Measurements from ENCODE around the gene ATXN7L1.

ATXN7L1 gene

GRCh38 chr7:105639667-105640493, 236.5 kb downstream of the ATXN7L1 start:
- H3K4me1 ChIP-seq (ENCODE audit: low read length) = no peaks in the 10 kb centered on the region

GRCh38 chr7:105638902-105639495, 237.4 kb downstream of the ATXN7L1 start:
- Histone ChIP-seq H3K27ac (ENCODE audit: low read length) (no peak overlapping the region), H3F3A (ENCODE audit: insufficient read depth, low read length) (no peaks in the 10 kb centered on the region), H3K4me3 (ENCODE audit: low read length) (no peak overlapping the region), H3K4me2 (ENCODE audit: low read depth, low read length) (no peak overlapping the region), H3K9me3 (replicated peaks; ENCODE audit: insufficient read depth, low read length) (no peaks in the 10 kb centered on the region), H3K79me2 (ENCODE audit: low read length) (no peaks in the 10 kb centered on the region), H3K9ac (ENCODE audit: low read length) (no peak overlapping the region), H3K9me2 (replicated peaks; ENCODE audit: insufficient read depth, low read length) (no peaks in the 10 kb centered on the region), H2AFZ (ENCODE audit: low read length) (no peak overlapping the region), H3K27me3 (replicated peaks; ENCODE audit: insufficient read depth, low read length) (no peaks in the 10 kb centered on the region), H4K20me1 (ENCODE audit: insufficient read depth, low read length) (no peaks in the 10 kb centered on the region), H3K4me1 (ENCODE audit: low read length) (no peaks in the 10 kb centered on the region), H3K36me3 (replicated peaks; ENCODE audit: insufficient read depth, low read length) (no peaks in the 10 kb centered on the region)
- TF ChIP-seq, protein P1, sequence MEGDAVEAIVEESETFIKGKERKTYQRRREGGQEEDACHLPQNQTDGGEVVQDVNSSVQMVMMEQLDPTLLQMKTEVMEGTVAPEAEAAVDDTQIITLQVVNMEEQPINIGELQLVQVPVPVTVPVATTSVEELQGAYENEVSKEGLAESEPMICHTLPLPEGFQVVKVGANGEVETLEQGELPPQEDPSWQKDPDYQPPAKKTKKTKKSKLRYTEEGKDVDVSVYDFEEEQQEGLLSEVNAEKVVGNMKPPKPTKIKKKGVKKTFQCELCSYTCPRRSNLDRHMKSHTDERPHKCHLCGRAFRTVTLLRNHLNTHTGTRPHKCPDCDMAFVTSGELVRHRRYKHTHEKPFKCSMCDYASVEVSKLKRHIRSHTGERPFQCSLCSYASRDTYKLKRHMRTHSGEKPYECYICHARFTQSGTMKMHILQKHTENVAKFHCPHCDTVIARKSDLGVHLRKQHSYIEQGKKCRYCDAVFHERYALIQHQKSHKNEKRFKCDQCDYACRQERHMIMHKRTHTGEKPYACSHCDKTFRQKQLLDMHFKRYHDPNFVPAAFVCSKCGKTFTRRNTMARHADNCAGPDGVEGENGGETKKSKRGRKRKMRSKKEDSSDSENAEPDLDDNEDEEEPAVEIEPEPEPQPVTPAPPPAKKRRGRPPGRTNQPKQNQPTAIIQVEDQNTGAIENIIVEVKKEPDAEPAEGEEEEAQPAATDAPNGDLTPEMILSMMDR (IDR thresholded peaks at IDR 0.05; ENCODE audit: low read length) = no peak
- TF ChIP-seq EZH2phosphoT487 (IDR thresholded peaks at IDR 0.05; ENCODE audit: low read length) = no peak
- no peak for TF ChIP-seq EZH2 (optimal IDR thresholded peaks at IDR 0.05; ENCODE audit: low read depth, low read length)
- no peak for DNase-seq

More at GRCh38 chr7:105639667-105640493, 236.5 kb downstream of the ATXN7L1 start:
- no peaks in the 10 kb centered on the region for H3K9me2 ChIP-seq (replicated peaks; ENCODE audit: insufficient read depth, low read length)
- no peak overlapping the region for H3K9ac ChIP-seq (ENCODE audit: low read length)
- no peaks in the 10 kb centered on the region for H3K36me3 ChIP-seq (replicated peaks; ENCODE audit: insufficient read depth, low read length)
- H2AFZ ChIP-seq (ENCODE audit: low read length) = no peak overlapping the region
- no peaks in the 10 kb centered on the region for H3K79me2 ChIP-seq (ENCODE audit: low read length)
- no peak overlapping the region for H3K4me3 ChIP-seq (ENCODE audit: low read length)
- no peaks in the 10 kb centered on the region for H4K20me1 ChIP-seq (ENCODE audit: insufficient read depth, low read length)
- DNase-seq = no peak
- H3F3A ChIP-seq (ENCODE audit: insufficient read depth, low read length) = no peaks in the 10 kb centered on the region
- no peaks in the 10 kb centered on the region for H3K27me3 ChIP-seq (replicated peaks; ENCODE audit: insufficient read depth, low read length)
- H3K27ac ChIP-seq (ENCODE audit: low read length) = no peak overlapping the region
- no peak overlapping the region for H3K4me2 ChIP-seq (ENCODE audit: low read depth, low read length)
- no peaks in the 10 kb centered on the region for H3K9me3 ChIP-seq (replicated peaks; ENCODE audit: insufficient read depth, low read length)
- TF ChIP-seq EZH2 (optimal IDR thresholded peaks at IDR 0.05; ENCODE audit: low read depth, low read length) (no peak), EZH2phosphoT487 (IDR thresholded peaks at IDR 0.05; ENCODE audit: low read length) (no peak)
- TF ChIP-seq, protein P1 (IDR thresholded peaks at IDR 0.05; ENCODE audit: low read length) = no peak

- H3K36me3 ChIP-seq (replicated peaks; ENCODE audit: insufficient read depth, low read length) = no peaks in the 10 kb centered on the region
- no peak overlapping the region for H2AFZ ChIP-seq (ENCODE audit: low read length)
- no peak for DNase-seq
- H3K9me2 ChIP-seq (replicated peaks; ENCODE audit: insufficient read depth, low read length) = no peaks in the 10 kb centered on the region
- H3K9me3 ChIP-seq (replicated peaks; ENCODE audit: insufficient read depth, low read length) = no peaks in the 10 kb centered on the region
- H3F3A ChIP-seq (ENCODE audit: insufficient read depth, low read length) = no peaks in the 10 kb centered on the region
- H3K4me3 ChIP-seq (ENCODE audit: low read length) = no peak overlapping the region
- H4K20me1 ChIP-seq (ENCODE audit: insufficient read depth, low read length) = no peaks in the 10 kb centered on the region
- H3K79me2 ChIP-seq (ENCODE audit: low read length) = no peaks in the 10 kb centered on the region
- no peaks in the 10 kb centered on the region for H3K4me1 ChIP-seq (ENCODE audit: low read length)
- H3K27ac ChIP-seq (ENCODE audit: low read length) = no peak overlapping the region
- TF ChIP-seq EZH2 (optimal IDR thresholded peaks at IDR 0.05; ENCODE audit: low read depth, low read length) (no peak), EZH2phosphoT487 (IDR thresholded peaks at IDR 0.05; ENCODE audit: low read length) (no peak)
- TF ChIP-seq, protein P1 (IDR thresholded peaks at IDR 0.05; ENCODE audit: low read length) = no peak
- no peak overlapping the region for H3K4me2 ChIP-seq (ENCODE audit: low read depth, low read length)
- no peak overlapping the region for H3K9ac ChIP-seq (ENCODE audit: low read length)
- no peaks in the 10 kb centered on the region for H3K27me3 ChIP-seq (replicated peaks; ENCODE audit: insufficient read depth, low read length)
Measured at GRCh38 chr7:105638334-105638733, 238.1 kb downstream of the ATXN7L1 start.

Data from MM.1S (cell line).